HG02571 (cell line): ENCODE data around the gene PTX4.

Source experiments
- ATAC-seq: cut with Tn5 transposase; IDR thresholded peaks from one replicate; pipeline ENCODE4 v1.9.1; 2021; ENCODE audit warnings: mild to moderate bottlenecking, moderate library complexity; ENCODE audit not compliant: unreplicated experiment

Gene PTX4

DNA sequence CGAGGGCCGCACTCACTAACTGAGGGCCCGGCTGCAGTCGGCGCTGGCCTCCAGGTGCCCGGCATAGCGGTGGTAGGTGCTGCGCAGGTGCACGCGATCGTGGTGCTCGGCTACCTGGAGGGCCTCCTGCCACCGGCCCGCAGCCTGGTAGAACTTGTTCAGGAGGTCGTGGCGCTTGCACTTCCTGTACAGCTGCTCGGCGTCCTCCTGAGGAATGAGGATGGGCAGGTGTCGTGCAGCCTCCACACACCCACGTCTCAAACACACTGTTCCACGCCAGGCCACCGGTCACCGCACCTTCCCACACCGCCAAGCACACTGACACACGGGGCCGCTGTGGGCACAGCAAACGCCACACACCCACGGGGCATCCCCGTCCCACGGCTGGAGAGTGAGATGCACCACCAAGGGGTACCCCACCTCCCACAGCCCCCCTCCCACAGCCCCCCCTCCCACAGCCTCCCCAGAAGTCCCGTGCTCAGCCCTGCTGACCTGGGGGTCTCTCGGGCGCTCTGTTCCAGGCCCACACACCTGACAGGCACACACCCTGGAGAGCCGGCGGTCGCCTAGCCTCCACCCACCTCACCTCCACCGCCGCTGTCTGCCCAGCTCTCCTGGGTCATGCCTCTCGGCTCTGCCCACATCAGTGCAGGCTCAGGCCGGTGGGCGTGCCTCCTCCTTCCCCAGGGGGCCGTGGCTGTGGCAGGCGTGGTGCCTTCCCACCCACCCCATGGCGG lies 37.3 kb upstream of the PTX4 start:
- ATAC-seq = no peak

- no peak for ATAC-seq
These were observed 35.6 kb upstream of the PTX4 start for GRCh38 chr16:1524366-1524765.

DNA sequence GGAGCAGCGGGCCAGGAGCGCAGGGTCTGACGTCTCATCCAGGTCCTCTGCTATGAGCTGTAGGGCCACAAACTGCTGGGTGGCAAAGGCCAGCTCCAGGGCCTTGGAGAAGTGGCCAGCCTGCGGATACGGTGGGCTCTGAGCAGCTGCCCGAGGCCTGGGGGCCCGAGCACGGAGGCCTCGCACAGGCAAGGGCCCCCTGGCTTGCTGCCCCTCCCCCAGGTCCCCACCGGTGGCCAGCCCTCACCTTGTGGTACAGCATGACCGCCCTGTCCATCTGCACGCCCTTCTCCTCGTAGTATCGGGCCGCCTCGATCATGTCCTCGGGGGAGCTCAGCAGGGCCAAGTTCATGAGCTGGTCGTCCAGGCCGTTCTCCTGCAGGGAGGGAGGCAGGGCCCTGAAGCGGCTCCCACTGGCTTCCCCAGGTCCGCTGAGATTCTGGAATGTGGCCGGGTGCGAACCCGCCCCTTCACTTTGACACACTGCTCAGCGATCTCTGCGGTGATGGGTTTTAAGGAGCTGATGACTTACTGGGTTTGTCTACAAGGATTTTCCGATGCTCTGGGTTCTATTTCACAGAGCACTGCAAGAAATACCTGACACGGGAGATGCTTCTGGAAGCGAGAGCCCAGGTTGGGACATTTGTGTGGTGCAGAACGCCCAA lies 35.0 kb upstream of the PTX4 start:
- ATAC-seq = no peak

DNA sequence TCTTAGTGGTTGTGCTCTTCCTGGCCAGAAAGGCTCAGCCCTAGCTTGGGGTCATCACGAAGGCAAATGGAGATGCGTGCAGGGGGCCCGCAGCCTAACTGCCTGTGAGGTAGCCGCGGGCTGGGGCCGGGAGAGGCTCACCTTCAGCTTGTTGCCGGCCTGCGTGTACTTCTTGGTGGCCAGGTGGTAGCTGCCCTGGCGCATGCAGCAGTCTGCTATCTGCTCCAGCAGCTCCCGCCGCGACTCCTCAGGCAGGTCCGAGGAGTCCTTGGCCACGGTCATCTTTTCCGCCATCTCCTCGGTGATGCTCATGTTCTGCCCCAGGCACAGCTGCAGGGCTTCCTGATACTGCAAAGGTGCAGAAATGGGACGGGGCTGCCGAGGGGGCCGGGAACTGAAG lies 31.7 kb upstream of the PTX4 start:
- ATAC-seq = no peak

DNA sequence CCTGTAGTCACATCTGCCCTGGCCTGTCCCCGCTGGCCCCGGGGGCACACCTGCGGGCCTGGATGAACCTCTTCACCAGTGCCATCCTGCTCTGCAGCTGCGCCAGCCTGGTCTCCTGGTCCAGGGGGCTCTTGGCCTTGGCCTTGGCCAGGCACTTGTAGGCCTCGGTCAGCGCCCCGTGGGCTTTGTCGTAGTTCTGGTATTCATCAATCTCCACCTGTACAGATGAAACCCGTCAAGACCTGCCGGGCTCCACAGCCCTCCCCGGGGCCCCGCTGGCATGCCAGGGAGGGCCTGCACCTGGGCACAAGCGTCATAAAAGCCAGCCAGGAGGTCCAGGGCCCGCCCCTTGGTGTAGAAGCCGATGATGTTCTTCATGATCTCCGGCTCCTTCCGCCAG lies 31.1 kb upstream of the PTX4 start:
- ATAC-seq = no peak

DNA sequence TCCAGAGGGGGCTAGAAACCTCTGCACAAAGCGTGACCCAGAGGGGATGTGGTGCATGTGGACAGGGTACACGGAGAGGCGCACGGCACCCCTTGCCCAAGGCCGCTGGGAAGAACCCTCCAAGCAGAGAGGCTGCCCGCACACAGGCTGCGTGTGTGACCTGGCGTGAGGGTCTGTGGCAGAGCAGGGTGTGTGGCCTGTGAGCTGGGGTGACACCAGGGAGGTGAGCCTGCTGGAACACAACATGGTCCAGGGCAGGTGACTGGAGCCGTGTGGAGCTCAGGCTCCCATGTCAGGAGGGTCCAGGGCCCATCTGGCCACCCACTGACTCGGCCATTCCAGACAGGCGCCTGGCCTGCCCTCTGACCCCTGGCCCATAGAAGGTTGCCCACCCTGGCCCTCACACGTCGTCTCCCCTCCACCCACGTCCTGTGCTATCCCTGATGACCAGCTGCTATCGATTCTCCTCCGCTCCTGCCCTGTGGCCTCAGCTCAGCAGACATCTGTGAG lies 29.9 kb upstream of the PTX4 start:
- no peak for ATAC-seq

- no peak for ATAC-seq
These were observed 25.8 kb upstream of the PTX4 start for GRCh38 chr16:1514507-1514906.

GRCh38 chr16:1512774-1513173 lies 24.0 kb upstream of the PTX4 start:
- ATAC-seq = no peak

DNA sequence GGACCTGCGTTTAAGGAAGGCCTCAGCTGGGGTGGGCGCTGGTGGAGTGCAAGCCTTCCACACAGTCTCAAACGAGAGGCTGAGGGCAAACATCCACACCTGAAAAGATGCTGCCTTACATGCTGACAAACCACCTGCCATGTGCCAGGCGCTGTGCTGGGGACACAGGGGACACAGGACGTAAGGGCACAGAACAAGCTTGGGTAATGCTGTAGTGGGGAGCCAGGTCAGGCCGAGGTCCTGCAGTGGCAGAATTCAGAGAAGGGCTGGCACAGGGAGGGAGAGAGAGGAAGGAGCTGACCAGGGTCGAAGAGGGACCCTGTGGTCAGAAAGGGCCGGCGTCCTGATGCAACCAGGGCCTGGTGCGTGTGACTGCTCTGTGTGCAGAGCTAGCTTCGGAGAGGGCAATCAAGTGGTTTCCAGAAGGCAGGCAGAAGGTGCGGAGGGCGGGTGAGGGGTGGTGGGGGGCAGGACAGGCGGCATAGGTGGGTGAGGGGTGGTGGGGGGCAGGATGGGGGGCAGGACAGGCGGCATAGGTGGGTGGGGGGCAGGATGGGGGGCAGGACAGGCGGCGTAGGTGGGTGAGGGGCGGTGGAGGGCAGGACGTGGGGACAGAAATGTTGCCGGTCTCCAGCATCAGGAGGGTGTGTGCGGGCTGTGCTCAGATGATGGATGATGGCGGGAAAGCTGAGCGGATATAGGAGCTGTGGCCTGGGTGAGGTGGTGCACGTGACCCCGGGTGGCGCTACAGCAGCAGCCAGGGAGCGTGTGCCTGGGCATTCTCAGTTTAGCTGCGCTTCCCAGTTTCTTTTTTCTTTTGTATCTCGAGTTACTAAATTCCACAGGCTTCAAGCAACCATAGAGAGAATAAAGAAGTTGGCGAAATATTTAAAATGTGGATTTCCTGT lies 23.2 kb upstream of the PTX4 start:
- ATAC-seq = no peak

GRCh38 chr16:1510941-1511351 lies 22.2 kb upstream of the PTX4 start:
- ATAC-seq = no peak

GRCh38 chr16:1510272-1510671 lies 21.5 kb upstream of the PTX4 start:
- no peak for ATAC-seq

GRCh38 chr16:1509307-1510221 lies 20.8 kb upstream of the PTX4 start:
- ATAC-seq = no peak

DNA sequence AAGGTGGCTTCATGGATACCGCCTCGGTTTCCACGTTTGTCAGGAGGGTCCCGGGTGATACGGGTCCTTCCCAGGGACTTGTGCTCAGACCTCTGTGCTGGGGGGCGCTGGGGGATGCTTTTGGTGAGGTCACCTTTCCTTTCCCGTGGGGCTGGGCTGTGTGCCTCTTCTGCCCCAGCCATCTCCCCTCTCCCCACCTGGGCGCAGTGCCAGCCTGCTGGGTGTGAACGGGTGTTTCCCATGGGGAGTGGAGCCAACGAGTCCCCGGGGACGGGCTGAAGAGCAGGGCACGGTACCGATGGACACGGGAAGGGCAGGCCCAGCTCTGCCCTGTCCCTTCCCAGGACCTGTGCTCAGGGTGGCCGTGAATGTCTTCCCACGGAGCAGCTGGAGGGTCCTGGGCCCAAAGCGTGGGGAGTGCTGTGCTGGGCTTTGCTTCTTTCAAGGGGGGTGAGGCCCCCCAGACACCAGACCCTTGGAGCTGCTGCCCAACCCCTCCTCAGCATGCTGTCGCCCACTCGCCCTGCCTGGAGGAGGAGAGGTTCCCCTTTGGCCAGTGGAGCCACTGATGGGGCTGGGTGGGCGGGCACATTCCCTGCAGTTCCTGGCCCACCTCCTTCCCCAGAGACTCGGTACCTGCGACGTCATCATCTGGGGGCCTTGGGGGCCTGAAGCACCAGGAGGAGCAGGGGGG lies 19.9 kb upstream of the PTX4 start:
- no peak for ATAC-seq

DNA sequence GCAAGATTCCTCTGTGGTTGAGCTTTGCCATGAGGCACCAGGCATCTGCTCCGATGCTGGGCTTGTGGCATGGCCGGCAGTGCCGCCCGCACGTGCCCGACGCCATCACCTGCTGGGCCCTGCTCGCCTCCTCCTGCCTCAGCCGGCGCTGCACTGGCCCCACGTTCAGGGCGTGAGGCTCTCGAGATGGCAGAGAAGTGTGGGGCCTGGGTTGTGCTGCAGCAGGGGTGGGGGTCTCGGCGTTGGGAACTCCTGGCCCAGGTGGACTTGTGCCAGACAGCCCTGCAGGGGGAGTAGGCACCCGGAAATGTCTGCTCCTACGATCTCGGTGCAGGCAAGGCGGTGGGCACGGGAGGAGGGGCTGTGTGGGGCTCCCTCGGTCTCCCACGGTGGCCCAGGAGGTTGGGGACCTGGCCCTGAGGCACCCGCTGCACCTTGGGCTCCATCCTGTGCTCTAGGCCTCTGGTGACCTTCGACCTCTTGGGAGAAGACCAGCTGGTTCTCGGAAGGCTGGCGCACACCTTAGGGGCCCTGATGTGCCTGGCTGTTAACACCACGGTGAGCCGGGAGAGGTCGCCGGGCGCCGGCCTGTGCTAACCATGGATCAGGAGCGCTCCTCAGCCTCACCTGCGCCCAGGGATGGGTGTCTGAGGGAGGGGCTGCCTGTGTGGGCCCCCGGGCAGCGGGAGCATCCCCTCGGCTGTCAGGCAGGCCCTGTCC lies 17.9 kb upstream of the PTX4 start:
- ATAC-seq = no peak

DNA sequence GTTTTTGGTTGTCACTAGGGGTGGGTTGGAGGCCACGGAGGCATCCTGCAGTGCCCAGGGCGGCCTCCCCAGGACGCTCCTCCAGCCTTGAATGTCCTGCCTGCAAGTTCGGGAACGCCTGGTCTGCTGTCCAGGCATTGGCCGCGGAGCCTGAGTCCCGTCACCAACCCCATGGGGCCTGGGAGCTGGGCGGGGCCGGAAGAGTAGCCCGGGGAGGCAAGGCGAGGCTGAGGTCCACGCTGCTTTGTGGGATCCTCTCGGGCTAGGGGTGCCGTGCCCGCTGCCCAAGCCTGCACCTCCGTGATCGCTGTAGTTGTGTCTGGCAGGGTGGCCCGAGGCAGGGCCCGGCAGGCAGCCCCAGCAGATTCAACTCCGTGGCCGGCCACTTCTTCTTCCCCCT lies 17.2 kb upstream of the PTX4 start:
- ATAC-seq = no peak

DNA sequence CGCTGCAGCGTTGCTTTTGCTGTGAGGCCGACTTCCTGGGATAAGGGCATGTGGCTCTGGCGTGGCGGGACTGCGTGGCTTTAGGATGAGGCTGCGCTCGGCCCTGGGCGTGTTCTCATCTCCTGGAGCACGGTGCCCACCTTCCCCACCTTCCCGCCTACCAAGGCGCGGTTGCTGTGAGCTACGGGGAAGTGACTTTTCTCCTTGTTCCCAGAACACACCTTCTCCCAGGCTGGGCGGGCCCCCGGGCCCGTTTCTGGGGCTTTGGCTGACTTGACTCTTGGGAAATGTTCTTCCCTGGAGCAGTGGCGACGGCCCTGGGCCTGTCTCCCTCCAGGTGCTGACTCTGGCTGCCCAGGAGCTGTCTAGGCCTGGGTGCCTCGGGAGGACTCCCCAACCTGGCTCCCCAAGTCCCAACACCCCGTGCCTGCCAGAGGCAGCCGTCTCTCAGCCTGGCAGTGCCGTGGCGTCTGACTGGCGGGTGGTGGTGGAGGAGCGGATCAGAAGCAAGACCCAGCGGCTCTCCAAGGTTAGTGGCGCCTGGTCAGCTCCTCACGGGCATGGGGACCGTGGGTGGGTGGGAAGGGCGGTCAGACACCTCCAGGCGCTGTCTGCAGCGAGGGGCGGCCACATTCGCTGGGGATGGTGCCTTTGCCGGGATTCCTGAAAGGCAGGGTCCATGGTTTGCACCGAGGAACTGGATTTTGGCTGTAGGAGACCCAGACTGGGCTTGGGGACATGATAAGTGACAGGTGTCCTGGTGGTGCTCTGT lies 16.5 kb upstream of the PTX4 start:
- no peak for ATAC-seq

GRCh38 chr16:1503110-1503955 lies 14.6 kb upstream of the PTX4 start:
- ATAC-seq = no peak
